ENCODE measurements around the gene LBHD2. TPM values are rescaled to one million over a fixed set of nuclear protein-coding genes. Genes with fewer than 3 reads are reported as not detected.
A peak's percentile ranks its signal among the peaks of the same experiment; 100 is the strongest.
"Not testable (repeated sequence)": the region's sequence is repeated elsewhere in the genome, so short reads cannot be mapped to it uniquely, and the experiment has no call there.

The LBHD2 gene
- total RNA-seq, 1 experiment from 2014 or later: not detected

DNA sequence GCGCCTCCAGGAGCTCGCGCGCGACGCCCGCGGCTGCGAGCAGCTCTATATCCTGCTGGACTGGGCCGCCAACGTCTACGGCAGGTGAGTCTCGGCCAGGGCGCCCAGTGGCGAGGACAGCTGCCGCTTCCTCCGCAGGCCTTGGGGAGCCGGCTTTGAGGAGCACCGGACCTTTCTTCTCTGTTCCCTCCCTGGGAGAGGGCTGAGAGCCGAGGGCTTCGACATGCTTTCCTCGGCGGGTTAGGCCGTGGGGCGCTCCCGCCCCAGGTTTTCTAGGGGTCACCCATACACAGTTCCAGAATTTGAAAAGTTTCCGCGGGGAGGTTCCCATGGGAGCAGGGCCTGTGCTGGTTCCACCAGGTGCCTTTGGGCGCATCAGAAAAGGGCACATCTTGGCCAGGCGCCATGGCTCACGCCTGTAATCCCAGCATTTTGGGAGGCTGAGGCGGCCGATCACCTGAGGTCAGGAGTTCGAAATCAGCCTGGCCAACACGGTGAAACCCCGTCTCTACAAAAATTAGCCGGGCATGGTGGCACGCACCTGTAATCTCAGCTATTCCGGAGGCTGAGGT is 18.8 kb downstream of the LBHD2 start:
- no peak for DNase-seq (ENCODE audit: extremely low read depth, low read depth)

DNA sequence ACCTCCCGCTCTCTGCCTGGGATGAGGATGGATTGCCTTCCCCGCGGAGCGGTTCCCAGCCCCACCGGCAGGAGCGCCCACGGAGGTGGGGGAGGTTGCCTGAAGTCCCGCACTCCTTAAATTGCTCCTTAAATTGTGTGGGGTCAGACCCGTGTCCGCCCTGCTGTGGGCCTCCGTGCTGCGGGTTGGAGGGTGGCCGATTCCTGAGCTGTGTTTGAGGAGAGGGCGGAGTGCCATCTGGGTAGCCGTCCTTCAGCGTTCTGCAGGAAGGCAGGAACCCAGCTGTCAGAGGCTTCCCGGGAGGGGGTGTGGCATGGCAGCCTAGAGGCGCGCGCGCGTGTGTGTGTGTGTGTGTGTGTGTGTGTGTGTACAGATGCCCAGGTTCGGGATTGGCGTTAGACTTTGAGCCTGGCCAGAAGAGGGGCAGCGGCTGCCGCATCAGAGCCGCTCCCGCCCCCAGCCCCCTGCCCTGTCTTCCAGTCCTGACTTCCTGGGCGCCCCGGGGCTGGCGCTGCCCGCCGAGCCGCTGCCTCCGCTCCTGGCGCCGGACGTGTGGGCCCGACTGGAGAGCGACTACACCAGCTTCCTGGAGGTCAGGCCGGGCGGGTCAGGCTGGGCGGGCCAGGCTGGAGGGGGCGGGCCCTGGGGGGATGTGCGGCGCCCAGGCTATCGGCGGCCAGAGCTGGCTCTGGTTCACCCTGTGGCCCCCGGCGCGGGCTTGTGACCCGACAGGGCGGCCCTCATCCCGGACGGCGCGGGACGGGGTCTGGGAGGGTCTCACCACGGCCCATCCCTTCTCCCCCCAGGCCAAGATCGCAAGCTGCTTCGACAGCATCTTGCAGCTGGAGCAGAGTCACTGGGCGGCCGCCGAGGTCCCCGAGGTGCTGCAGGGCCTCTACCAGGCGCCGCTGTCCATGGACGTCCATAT is 19.7 kb downstream of the LBHD2 start:
- peak; percentile 62 for DNase-seq (ENCODE audit: extremely low read depth, low read depth)

DNA sequence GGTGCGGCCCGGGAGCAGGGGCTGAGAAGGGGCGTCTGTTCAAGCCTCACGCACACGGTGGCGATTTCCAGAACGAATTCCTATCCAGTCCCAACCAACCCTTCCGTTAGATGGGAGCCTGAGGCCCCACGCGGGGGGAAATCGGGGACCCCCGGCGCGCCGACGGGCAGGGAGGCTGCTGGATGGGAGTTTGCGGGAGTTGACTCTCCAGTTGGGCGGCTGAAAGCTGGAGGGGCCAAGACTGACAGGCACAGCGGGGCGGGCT is 20.3 kb downstream of the LBHD2 start:
- no peak for DNase-seq (ENCODE audit: extremely low read depth, low read depth)

DNA sequence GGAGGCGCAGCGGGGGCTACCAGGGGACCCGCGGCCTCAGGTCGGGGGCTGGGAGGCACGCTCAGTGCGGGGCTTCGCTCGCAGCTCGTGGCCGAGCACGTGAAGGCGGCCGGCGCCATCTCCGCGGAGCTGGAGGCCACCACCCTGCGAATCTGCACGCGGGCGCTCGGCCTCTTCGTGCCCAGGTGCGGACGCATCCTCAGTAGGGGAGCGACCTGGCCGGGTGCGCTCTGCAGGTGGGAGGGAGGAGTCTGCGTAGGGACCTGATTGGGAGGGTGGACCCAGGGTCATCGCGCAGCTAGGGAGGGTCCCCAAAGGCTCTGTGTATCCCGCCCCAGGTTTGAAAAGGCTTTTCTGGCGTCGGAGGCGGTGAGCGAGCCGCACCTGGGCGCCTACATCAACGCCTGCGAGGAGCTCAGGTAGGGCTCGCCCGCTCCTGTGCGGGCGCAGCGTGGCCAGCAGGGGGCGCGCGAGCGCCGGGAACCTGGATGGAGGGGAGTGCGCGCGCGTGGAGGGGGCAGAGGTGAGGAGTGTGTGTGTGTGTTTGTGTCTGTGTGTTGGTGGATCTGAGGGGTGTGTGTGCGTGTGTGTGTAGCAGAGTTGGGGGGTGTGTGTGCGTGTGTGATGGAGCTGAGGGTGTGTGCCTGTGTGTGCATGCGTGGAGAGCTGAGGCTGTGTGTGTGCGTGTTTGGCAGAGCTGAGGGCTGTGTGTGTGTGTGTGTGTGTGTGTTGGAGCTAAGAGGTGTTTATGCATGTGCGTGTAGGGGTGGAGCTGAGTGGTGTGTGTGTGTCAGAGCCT is 20.8 kb downstream of the LBHD2 start:
- no peak for DNase-seq (ENCODE audit: extremely low read depth, low read depth)

DNA sequence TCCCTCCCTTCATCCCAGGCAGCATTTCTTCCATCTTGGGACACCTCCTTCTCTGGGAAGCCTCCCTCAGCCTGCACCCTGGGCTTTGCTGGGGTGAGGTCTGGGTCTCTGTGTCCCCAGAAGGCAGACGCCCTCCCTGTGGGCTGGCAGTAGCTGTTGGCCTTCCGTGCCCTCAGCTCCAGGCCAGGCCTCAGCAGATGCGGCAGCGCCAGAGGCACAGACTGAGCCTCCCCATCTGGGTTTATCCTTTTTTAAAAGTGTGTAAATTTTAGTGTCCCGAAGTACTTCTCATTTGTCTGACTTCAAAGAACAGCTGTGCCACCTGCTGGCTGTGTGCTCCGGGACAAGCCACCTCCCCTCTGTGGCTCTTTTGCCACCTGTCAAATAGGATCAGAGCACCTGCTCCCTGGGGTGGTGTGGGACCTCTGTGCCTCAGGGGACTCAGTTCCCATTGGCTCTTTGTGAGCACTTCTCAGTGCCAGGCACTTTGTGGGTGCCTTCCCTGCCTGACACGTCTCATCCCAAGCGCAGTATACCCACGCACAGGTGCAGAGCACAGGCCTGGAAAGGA is 21.7 kb downstream of the LBHD2 start:
- DNase-seq (ENCODE audit: extremely low read depth, low read depth): no peak

- DNase-seq (ENCODE audit: extremely low read depth, low read depth): no peak
These were observed 23.4 kb downstream of the LBHD2 start for GRCh38 chr14:103107455-103107854.

DNA sequence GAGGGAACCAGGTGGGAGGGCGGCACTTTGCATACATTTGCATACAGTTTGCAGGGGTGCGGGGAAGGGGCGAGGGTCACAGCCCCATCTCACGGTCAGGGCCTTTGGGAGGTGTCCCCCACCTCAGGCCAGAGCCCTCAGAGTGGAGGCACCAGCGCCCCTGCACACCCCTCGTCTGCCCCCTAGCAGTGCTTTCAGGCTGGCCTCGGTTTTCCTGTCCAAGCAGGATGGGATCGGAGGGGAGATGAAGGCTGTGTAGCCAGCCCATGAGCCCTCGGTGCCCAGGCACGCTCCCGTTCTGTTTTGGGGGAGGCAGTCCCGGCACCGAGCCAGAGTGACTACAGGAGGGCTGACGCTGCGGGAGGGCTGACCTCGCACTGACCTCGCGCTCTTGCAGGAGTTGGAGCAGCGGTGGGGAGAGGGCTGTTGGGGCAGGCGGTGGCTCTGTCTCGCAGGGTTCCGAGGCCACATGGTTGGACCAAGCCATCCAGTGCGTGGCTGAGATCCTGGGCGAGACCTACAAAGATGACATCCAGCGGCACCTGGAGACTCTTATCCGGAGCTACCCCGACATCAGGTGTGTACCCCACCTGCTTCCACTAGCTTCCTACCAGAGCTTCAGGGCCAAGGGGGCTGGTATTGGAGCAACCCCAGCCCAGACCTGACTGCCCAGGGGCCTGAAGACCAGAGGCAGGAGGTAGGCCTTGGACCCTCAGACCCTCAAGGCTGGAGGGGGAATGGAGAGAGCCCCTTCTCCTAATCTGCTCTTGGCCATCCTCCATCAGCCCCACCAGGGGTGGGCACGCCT is 24.1 kb downstream of the LBHD2 start:
- no peak for DNase-seq (ENCODE audit: extremely low read depth, low read depth)

GRCh38 chr14:103108749-103109207 is 24.8 kb downstream of the LBHD2 start:
- DNase-seq (ENCODE audit: extremely low read depth, low read depth): no peak

DNA sequence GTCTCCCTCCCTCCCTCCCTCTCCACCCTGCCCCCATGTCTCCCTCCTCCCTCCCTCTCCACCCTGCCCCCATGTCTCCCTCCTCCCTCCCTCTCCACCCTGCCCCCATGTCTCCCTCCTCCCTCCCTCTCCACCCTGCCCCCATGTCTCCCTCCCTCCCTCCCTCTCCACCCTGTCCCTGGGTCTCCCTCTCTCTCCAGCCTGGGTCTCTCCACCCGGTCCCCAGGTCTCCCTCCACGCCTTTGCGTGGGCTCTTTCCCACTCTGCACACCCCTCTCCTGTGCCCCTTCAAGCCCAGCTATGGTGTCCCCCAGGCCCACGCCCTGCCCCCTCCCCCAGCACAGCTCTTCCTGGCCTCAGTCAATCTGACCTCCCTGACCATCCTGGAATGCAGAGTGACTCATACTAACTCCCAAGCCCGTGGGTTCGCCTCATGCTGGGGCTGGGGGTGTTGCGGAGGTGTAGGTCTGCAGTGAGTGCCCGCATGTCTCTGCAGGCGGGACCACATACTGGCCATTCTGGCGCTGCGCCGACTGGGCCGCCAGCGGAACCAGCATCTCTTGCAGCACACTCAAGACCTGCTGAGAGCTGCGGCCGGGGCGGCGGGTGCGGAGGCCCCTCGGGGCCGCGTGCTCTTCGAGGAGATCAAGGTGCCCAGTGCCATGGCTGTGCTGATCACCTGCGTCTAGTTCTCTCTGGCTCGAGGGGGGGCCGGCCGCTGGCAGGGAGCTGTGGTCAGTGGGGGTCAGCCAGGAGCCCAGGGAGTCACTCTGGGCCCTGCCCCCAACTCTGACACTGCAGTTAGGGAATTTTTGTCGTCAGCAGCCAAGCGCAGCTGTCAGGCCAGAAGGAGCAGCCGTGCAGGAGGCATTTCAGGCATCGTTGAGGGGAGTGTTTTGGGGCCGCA is 25.8 kb downstream of the LBHD2 start:
- DNase-seq (ENCODE audit: extremely low read depth, low read depth): peak; percentile 83

- no peak for DNase-seq (ENCODE audit: extremely low read depth, low read depth)
These were observed 26.7 kb downstream of the LBHD2 start for GRCh38 chr14:103110681-103111231.

GRCh38 chr14:103111232-103111868 is 27.3 kb downstream of the LBHD2 start:
- DNase-seq (ENCODE audit: extremely low read depth, low read depth): no peak

DNA sequence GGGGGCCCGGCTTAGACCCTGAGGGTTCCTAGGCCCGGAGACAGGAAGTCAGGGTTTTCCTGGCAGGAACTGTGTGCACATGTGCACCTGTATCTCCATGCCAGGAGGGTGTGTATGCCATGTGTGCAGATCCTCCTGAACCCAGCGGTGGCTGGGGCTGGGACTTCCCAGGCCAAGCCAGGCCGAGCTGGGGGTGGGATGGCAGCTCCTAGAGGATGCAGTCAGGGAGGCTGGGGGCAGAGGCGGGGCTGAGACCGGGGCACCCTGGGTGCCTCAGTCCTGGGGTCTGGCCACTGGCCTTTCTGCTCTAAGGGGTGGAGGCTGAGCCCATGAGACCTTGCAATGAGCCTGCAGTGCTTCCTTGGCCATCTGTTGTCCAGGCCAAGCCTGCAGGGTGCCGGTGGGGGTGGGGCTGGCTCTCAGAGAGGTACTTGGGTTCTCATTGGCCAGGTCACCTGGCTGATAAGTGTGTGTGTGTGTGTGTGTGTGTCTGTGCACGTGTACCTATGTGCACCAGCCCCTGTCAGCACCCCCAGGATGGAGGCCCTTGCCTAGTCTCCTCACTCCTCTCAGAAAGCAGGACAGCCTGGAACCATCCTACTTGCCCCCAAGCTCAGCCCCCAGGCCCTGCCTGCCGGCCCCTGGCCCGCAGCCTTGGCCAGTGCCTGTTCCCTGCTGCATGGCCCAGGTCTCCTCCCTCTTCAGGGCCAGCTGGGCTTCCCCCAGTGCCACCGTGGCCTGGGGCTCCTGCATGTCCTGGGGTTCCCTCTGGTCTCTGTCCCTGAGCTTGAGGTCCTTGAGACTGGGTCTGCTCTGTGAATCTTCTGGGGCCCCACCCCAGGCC is 28.6 kb downstream of the LBHD2 start:
- no peak for DNase-seq (ENCODE audit: extremely low read depth, low read depth)

- DNase-seq (ENCODE audit: extremely low read depth, low read depth): no peak
These were observed 29.3 kb downstream of the LBHD2 start for GRCh38 chr14:103113303-103113702.

- no peak for DNase-seq (ENCODE audit: extremely low read depth, low read depth)
These were observed 29.8 kb downstream of the LBHD2 start for GRCh38 chr14:103113774-103114173.

DNA sequence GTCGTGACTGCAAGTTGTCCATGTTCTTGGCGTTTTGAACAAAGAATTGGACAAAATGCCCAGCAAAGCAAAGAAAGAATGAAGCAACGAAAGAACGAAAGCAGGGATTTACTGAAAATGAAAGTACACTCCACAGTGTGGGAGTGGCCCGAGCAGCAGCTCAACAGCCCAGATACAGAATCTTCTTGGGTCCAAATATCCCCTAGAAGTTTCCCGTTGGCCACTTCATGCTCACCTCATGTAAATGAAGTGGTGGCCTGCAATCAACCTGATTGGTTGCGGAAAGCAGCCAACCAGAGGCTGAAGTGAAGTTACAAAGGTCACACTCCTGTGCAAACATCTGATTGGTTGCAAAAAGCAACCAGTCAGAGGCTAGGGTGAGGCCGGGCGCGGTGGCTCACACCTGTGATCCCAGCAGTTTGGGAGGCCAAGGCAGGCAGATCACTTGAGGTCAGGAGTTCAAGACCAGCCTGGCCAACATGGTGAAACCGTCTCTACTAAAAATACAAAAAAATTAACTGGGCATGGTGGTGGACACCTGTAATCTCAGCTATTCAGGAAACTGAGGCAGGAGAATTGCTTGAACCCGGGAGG is 31.2 kb downstream of the LBHD2 start:
- DNase-seq (ENCODE audit: extremely low read depth, low read depth): not testable (repeated sequence)

DNA sequence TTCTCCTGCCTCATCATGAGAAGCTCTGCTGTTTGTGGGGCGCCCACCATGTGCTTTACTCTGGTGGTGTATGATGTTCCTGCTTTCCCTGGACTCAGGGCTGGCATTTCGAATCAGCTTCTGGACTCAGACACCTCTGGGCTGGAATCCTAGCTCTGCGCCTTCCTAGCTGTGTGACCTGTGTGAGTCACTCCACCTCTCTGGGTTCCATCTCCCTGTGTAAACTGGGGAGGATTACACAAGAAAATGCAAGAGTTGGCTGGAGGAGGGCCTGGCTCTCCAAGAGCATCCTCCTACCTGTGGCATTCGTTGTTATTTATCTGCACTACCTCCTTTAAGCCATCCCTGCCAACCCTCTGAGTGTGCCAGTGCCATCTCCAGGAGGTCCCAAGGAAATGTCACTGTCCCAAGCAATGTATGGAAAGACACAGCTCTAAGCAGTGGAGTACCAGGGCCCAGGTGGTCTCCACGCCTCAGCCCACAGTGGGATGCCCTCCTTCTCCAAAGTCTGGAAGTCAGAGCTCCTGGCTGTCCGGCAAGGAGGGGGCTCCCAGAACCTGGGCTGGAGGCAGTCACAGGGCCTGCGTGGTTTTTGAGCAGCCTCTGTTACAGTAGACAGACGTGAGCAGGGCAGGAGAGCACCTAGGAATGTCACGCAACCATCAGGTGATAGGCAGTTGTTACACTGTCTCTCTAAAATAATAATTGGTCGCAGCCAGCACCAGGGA is 32.0 kb downstream of the LBHD2 start:
- no peak for DNase-seq (ENCODE audit: extremely low read depth, low read depth)

DNA sequence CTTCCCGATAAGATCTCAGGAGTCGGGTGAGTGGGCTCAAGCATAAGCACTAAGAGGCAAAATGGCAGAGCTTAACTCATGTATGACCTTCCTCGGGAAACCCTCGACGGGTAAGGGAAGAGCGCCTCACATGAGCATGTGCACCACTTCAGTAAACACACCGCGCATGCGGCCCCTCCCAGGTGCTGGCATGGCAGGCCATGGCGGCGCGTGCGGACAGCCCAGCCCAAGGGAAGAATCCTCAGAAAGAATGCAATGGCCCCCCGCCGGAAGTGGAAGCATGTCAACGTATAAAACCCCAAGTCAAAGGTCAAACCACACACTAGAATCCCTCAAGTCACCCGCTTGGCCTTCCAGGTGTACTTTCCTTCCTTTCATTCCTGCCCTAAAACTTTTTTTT is 32.6 kb downstream of the LBHD2 start:
- DNase-seq (ENCODE audit: extremely low read depth, low read depth): no peak
